ENCODE measurements around the gene OR51I2. TPM values are rescaled to one million over a fixed set of nuclear protein-coding genes. Genes with fewer than 3 reads are reported as not detected.

OR51I2 gene
- polyA plus RNA-seq, 1 experiment: not detected

GRCh38 chr11:5441414-5441813 is 7.7 kb upstream of the OR51I2 start, which contains the start of gene OR51I1:
Gene OR51I1 (minus strand): TSS chr11:5441514. CDS start chr11:5441514, 0 bp downstream.
- Histone ChIP-seq H3K9me3 (ENCODE audit: control insufficient read depth, insufficient read depth, low read length) (no peaks in the 10 kb centered on the region), H3K27ac (ENCODE audit: low read depth, low read length) (no peak within 1 kb of the TSS), H3K4me3 (ENCODE audit: low read depth, low read length) (no peak within 1 kb of the TSS), H3K27me3 (ENCODE audit: control insufficient read depth, insufficient read depth, low read length) (no peaks in the 10 kb centered on the region)
- CTCF ChIA-PET: no interaction called here
- POLR2A ChIA-PET: no interaction called here
- DNase-seq (ENCODE audit: low read depth, low spot score): no peak
- no peak for TF ChIP-seq CTCF (IDR thresholded peaks at IDR 0.05; ENCODE audit: low read depth, low read length)

GRCh38 chr11:5443835-5444393 is 5.2 kb upstream of the OR51I2 start:
- ChIA-PET POLR2A (no interaction called here), CTCF (no interaction called here)
- no peaks in the 10 kb centered on the region for H3K9me3 ChIP-seq (ENCODE audit: control insufficient read depth, insufficient read depth, low read length)
- no peak overlapping the region for H3K27ac ChIP-seq (ENCODE audit: low read depth, low read length)
- TF ChIP-seq CTCF (IDR thresholded peaks at IDR 0.05; ENCODE audit: low read depth, low read length): no peak
- DNase-seq (ENCODE audit: low read depth, low spot score): no peak
- no peak overlapping the region for H3K4me3 ChIP-seq (ENCODE audit: low read depth, low read length)
- H3K27me3 ChIP-seq (ENCODE audit: control insufficient read depth, insufficient read depth, low read length): no peaks in the 10 kb centered on the region

DNA sequence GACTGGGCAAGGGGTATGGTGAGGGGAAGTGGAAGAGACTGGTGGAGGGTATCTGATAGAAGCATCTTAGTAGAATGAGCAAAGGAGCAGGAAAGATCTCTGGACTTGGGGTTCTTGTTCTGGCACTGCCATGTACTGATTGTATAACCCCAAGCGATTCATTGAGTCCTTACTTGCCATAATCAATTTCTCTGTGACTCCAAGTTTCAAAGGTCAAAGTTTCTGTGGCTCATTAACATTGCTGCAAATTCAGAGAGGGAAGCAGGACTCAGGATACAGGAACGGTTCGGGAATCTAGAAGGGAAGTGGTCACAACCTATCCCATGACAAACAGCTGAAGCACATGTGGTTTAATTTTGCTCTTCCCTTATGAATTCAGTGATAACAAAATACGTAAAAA is 309 bp downstream of the OR51I2 start:
- Histone ChIP-seq H3K27ac (ENCODE audit: low read depth, low read length) (no peak overlapping the region), H3K9me3 (ENCODE audit: control insufficient read depth, insufficient read depth, low read length) (no peaks in the 10 kb centered on the region), H3K27me3 (ENCODE audit: control insufficient read depth, insufficient read depth, low read length) (no peaks in the 10 kb centered on the region), H3K4me3 (ENCODE audit: low read depth, low read length) (no peak overlapping the region)
- ChIA-PET CTCF (no interaction called here), POLR2A (no interaction called here)
- DNase-seq (ENCODE audit: low read depth, low spot score): no peak
- no peak for TF ChIP-seq CTCF (IDR thresholded peaks at IDR 0.05; ENCODE audit: low read depth, low read length)

DNA sequence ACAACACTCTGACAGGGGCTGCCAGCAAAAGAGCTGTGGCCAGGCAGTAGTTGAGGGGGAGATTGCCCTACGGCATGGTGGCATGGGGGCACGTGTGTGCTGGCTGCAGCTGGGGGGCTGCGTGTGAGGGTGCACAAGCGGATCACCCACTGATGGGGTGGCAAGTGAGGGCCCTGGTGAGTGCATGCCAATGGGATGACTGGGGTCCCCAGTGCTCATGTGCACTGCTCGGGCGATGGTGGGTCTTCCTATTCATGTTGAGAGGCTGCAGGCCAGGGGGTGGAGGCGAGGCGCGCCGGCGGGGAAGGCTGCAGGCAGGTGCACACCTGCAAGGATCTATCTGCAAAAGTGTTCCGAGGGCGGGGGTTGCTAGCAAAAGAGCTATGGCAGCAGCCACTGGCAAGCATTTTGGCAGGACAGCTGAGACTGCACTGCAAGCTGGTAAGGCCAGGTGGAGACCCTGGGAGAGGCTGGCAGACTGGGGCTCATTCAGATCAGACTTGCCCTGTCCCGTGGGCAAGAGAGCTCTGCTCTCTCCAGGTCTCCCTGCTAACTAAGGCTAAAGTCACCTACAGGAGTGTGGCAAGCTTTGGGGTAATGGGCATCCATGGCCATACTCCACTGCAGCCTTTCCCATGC is 12.0 kb downstream of the OR51I2 start:
- no peak for DNase-seq (ENCODE audit: low read depth, low spot score)
- TF ChIP-seq CTCF (IDR thresholded peaks at IDR 0.05; ENCODE audit: low read depth, low read length): no peak
- ChIA-PET POLR2A (no interaction called here), CTCF (no interaction called here)
- H3K4me3 ChIP-seq (ENCODE audit: low read depth, low read length): no peak overlapping the region
- H3K27me3 ChIP-seq (ENCODE audit: control insufficient read depth, insufficient read depth, low read length): no peaks in the 10 kb centered on the region
- no peak overlapping the region for H3K27ac ChIP-seq (ENCODE audit: low read depth, low read length)
- no peaks in the 10 kb centered on the region for H3K9me3 ChIP-seq (ENCODE audit: control insufficient read depth, insufficient read depth, low read length)

GRCh38 chr11:5467527-5467926 is 18.4 kb downstream of the OR51I2 start:
- TF ChIP-seq CTCF (IDR thresholded peaks at IDR 0.05; ENCODE audit: low read depth, low read length): no peak
- ChIA-PET CTCF (interaction anchor here (1.0 to 1.9 kb wide), 2 partner anchors 9 to 423 kb away, joined by 3 to 11 read pairs; no protein-coding TSS in a partner anchor), POLR2A (no interaction called here)
- H3K27me3 ChIP-seq (ENCODE audit: control insufficient read depth, insufficient read depth, low read length): no peaks in the 10 kb centered on the region
- no peak overlapping the region for H3K27ac ChIP-seq (ENCODE audit: low read depth, low read length)
- DNase-seq (ENCODE audit: low read depth, low spot score): no peak
- no peak overlapping the region for H3K4me3 ChIP-seq (ENCODE audit: low read depth, low read length)
- no peaks in the 10 kb centered on the region for H3K9me3 ChIP-seq (ENCODE audit: control insufficient read depth, insufficient read depth, low read length)

Data from AG04450 (cell line).